OCI-LY3 (cell line): ENCODE results near the gene SNX25.

Experiments used
- H2AFZ ChIP-seq: fragments of 200-600, 300-600 bp; shearing (Covaris generic); 2 replicates; pipeline ENCODE4 v1.6.0; 2014; ENCODE audit warnings: antibody characterized with exemption, low read depth, low read length
- H3K27ac ChIP-seq: fragments of 200-600, 300-600 bp; sonication (generic); 2 replicates; pipeline ENCODE4 v1.5.1; 2014; ENCODE audit warnings: mild to moderate bottlenecking, low read length, moderate library complexity, mixed read lengths
- H3K27me3 ChIP-seq: fragments of 200-600, 300-600 bp; sonication (generic); 2 replicates; pipeline ENCODE4 v1.6.1; 2014; ENCODE audit warnings: low read depth, low read length, mixed read lengths
- H3K36me3 ChIP-seq: fragments of 200-600, 300-600 bp; sonication (generic); replicated peaks from 2 replicates; pipeline ENCODE3; 2014; ENCODE audit warnings: low read depth, low read length, mixed read lengths
- H3K4me1 ChIP-seq: fragments of 300-600, 200-600 bp; sonication (generic); 2 replicates; pipeline ENCODE4 v1.6.1; 2014; ENCODE audit warnings: low read length, mixed read lengths
- H3K4me2 ChIP-seq: fragments of 200-600, 300-600 bp; sonication (generic); 2 replicates; pipeline ENCODE4 v1.6.1; 2014; ENCODE audit warnings: low read length, mixed read lengths
- H3K4me3 ChIP-seq: fragments of 300-600, 200-600 bp; sonication (generic); 2 replicates; pipeline ENCODE4 v1.5.1; 2014; ENCODE audit warnings: antibody characterized with exemption, mild to moderate bottlenecking, low read length, moderate library complexity
- H3K79me2 ChIP-seq: fragments of 300-600, 200-600 bp; shearing (Covaris generic); 2 replicates; pipeline ENCODE4 v1.6.1; 2014; ENCODE audit warnings: mild to moderate bottlenecking, low read length, mixed read lengths
- H3K9ac ChIP-seq: fragments of 300-600, 200-600 bp; shearing (Covaris generic); 2 replicates; pipeline ENCODE4 v1.6.0; 2014; ENCODE audit warnings: mild to moderate bottlenecking, low read length, moderate library complexity
- H3K9me3 ChIP-seq: fragments of 200-600, 300-600 bp; shearing (Covaris generic); 2 replicates; pipeline ENCODE4 v1.6.1; 2014; ENCODE audit warnings: low read length, mixed read lengths; ENCODE audit not compliant: insufficient read depth
- H4K20me1 ChIP-seq: fragments of 200-600, 300-600 bp; sonication (generic); 2 replicates; pipeline ENCODE4 v1.6.1; 2016; ENCODE audit warnings: low read length, mixed read lengths; ENCODE audit not compliant: insufficient read depth
- EZH2phosphoT487 ChIP-seq: fragments of 200-600 bp; shearing (Covaris generic); IDR thresholded peaks from 2 replicates; pipeline ENCODE4 v1.6.1; 2018; ENCODE audit warnings: antibody characterized with exemption, mixed run types, low read depth
- TF ChIP-seq, protein P1 (sequence below): fragments of 200-600, 300-600 bp; sonication (generic); IDR thresholded peaks from 2 replicates; pipeline ENCODE4 v1.5.1; 2014; ENCODE audit warnings: antibody characterized with exemption, low read length, low read depth

SNX25 gene

DNA sequence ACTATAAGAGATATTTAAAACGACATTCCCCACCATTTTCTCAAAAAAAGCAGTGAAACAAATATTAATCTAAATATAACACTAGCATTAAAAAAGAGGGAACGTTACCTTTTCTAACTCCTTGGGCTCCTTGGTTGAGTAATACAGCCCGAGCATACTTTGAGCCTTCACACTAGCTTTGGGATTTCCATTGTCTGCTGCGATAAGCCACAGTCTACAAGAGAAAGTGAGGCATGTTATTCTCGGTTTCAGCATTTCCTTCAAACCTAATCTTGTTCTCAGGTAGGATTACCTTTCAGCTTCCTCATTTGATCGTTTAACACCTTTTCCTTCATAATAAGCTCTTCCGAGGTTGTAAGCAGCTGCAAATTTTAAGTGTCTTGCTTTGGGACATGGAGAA is 164.6 kb downstream of the SNX25 start:
- Histone ChIP-seq H3K79me2 (no peaks in the 10 kb centered on the region), H3K9me3 (no peaks in the 10 kb centered on the region), H3K4me2 (no peak overlapping the region), H3K36me3 (peaks cover 3% of the 10 kb centered on the region), H3K4me3 (no peak overlapping the region), H3K27ac (no peak overlapping the region), H4K20me1 (no peaks in the 10 kb centered on the region), H3K27me3 (no peaks in the 10 kb centered on the region), H3K4me1 (no peaks in the 10 kb centered on the region), H2AFZ (no peak overlapping the region), H3K9ac (no peak overlapping the region)
- TF ChIP-seq EZH2phosphoT487, result no peak
- TF ChIP-seq, protein P1, sequence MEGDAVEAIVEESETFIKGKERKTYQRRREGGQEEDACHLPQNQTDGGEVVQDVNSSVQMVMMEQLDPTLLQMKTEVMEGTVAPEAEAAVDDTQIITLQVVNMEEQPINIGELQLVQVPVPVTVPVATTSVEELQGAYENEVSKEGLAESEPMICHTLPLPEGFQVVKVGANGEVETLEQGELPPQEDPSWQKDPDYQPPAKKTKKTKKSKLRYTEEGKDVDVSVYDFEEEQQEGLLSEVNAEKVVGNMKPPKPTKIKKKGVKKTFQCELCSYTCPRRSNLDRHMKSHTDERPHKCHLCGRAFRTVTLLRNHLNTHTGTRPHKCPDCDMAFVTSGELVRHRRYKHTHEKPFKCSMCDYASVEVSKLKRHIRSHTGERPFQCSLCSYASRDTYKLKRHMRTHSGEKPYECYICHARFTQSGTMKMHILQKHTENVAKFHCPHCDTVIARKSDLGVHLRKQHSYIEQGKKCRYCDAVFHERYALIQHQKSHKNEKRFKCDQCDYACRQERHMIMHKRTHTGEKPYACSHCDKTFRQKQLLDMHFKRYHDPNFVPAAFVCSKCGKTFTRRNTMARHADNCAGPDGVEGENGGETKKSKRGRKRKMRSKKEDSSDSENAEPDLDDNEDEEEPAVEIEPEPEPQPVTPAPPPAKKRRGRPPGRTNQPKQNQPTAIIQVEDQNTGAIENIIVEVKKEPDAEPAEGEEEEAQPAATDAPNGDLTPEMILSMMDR, result no peak

DNA sequence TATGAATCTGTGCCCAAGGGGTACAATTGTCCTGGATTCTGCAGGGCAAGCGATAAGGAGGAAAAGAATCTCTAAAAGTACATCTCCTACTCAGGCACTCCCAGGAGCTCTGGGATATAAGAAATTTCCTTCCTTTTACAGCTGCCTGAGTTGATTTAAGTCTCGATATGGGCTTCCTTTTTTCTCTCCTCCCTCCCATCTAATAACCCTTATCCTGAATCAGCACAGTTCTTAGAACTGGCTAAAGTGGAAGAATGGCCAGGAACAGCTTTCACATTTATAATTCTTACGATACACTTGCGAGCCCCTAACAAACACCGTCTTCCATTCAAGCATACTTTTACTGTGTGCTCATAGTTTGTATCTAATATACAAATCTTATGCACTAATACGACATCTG is 165.2 kb downstream of the SNX25 start:
- TF ChIP-seq EZH2phosphoT487, result no peak
- TF ChIP-seq, protein P1, result no peak
- no peaks in the 10 kb centered on the region for H3K79me2 ChIP-seq
- H3K27ac ChIP-seq, result no peak overlapping the region
- no peaks in the 10 kb centered on the region for H4K20me1 ChIP-seq
- H3K9me3 ChIP-seq, result no peaks in the 10 kb centered on the region
- no peak overlapping the region for H3K4me3 ChIP-seq
- H3K4me2 ChIP-seq, result no peak overlapping the region
- H3K27me3 ChIP-seq, result no peaks in the 10 kb centered on the region
- no peaks in the 10 kb centered on the region for H3K4me1 ChIP-seq
- H3K9ac ChIP-seq, result no peak overlapping the region
- no peak overlapping the region for H2AFZ ChIP-seq
- H3K36me3 ChIP-seq, result peaks cover 3% of the 10 kb centered on the region

DNA sequence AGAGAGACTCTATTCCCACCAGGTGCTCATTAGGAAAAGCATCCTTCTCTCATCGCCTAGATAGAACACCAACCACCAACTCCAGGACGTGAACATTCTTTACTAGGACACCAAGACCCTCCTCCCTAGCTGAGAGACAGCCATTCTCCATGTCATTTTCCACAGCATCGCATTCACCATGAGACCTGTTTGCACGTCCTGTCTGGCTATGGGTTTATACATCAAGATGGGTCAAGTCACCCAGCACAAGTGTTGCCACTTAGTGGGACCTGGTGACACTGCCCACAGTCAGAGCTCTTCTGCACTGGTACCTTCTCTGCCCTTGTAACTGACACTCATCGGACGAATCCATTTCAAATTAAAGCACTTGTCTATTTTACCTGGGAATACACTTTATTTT is 168.9 kb downstream of the SNX25 start:
- Histone ChIP-seq H3K9ac (no peak overlapping the region), H3K9me3 (no peaks in the 10 kb centered on the region), H3K4me3 (no peak overlapping the region), H3K36me3 (peaks cover 3% of the 10 kb centered on the region), H3K27ac (no peak overlapping the region), H3K4me2 (no peak overlapping the region), H2AFZ (no peak overlapping the region), H3K4me1 (no peaks in the 10 kb centered on the region), H4K20me1 (no peaks in the 10 kb centered on the region), H3K79me2 (no peaks in the 10 kb centered on the region), H3K27me3 (no peaks in the 10 kb centered on the region)
- TF ChIP-seq, protein P1, result no peak
- no peak for TF ChIP-seq EZH2phosphoT487

DNA sequence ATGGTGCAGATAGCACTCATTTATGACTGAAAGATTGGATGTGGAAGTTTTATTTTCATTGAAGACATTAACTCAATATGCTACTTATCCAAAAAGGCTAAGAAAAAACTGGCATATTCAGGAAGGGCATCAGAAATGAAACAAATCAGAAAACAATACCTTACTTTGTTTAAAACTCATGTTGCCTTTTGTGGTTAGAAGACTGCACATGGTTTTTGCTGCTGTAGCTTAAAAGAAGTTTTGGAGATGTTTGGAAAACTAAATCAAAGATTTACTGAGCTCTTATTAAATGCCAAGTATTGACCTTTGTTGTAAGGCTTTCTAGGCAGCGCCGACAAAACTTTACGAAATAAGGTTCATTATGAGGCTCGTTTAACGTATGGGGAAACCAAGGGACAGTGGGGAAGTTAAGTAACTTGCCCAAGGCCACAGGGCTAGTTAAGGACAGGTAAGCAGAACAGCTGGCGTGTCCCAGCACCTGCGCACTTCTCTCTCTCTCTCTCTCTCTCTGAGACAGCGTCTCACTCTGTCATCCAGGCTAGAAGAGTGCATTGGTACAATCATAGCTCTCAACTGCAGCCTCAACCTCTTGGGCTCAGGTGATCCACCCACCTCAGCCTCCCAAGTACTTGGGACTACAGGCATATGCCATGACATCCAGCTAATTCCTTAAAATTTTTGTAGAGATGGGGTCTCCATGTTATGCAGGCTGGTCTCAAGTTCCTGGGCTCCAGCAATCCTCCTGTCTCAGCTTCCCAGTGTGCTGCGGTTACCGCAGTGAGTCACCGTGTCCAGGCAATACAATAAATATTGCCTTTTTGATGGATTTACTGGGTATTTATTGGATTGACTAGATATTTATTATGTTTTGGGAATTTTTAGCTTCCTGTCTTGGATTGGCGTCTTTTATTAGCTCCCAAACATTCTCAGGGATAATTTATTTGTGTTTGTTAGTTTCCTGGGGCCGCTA is 170.2 kb downstream of the SNX25 start:
- Histone ChIP-seq H3K4me3 (no peak overlapping the region), H3K27ac (no peak overlapping the region), H3K79me2 (no peaks in the 10 kb centered on the region), H2AFZ (no peak overlapping the region), H3K9ac (no peak overlapping the region), H3K9me3 (no peaks in the 10 kb centered on the region), H3K4me2 (no peak overlapping the region), H3K4me1 (no peaks in the 10 kb centered on the region), H3K36me3 (peaks cover 3% of the 10 kb centered on the region), H3K27me3 (no peaks in the 10 kb centered on the region), H4K20me1 (no peaks in the 10 kb centered on the region)
- TF ChIP-seq, protein P1, result no peak
- no peak for TF ChIP-seq EZH2phosphoT487
